ENCODE results near the gene CGREF1. TPM values are rescaled to one million over a fixed set of nuclear protein-coding genes. Genes with fewer than 3 reads are reported as not detected.
"Not testable (repeated sequence)": the region's sequence is repeated elsewhere in the genome, so short reads cannot be mapped to it uniquely, and the experiment has no call there.

The CGREF1 gene
- total RNA-seq, 4 donors from 2014 or later = 2.5 to 5.6 TPM; not detected in 2

DNA sequence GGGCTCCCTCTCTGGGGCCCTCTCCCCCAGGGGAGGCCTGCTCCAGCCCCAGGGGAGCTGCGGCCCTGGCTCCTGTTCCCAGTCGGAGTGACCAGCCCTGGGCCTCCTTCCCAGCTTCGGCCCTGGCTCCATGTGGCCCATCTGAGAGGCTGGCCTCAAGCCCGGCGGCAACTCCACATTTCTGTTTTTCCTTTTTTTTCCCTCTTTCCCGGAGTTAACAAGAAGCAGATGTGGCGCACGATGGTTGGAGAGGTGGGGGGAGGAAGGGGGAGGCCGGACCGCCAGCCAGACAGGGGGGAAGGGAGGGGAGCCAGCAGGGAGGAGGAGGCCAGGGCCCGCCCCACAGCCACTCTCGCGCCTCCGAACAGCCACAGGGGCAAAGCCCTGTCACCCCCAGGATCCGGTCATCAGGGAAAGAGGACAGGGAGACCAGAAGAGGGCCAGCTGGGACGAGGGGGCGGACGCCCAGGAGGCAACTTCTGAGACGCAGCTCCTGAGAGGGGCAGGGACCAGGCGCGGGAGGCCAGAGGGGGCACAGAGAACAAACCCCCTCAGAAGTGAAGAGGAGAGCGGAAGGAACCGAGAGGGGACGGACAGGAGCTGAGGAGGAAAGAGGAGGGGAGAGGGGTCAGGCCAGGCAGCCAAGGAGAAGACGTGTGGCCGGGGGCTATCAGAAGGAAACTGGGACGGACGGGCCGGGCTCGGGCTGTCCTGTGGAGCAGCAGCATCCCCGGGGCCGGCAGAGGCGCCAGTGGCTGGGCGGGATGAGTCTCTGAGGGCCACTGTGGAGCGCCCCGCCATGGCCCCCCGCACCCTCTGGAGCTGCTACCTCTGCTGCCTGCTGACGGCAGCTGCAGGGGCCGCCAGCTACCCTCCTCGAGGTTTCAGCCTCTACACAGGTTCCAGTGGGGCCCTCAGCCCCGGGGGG lies 40.4 kb downstream of the CGREF1 start, which contains the start of gene EMILIN1:
TSS of gene EMILIN1 (plus strand) at position 349 of the 928 bp plus-strand sequence. CDS start at position 800, 451 bp downstream.
- peak within 1 kb of the TSS; percentile 28 to 55 (median 42) for H3K4me3 ChIP-seq
- no peaks in the 10 kb centered on the region for H3K27me3 ChIP-seq
- TF ChIP-seq POLR2A (IDR thresholded peaks at IDR 0.05) (no peak), CTCF (IDR thresholded peaks at IDR 0.05) (no peak)
- DNase-seq = peak in 1 of 3 donors; percentile 75
- peak within 1 kb of the TSS; percentile 72 to 90 (median 86) for H3K27ac ChIP-seq
- H3K9me3 ChIP-seq = no peaks in the 10 kb centered on the region
- H3K4me1 ChIP-seq = peaks cover 3 to 64% (median 13%) of the 10 kb centered on the region in 4 donors
- H3K36me3 ChIP-seq = no peaks in the 10 kb centered on the region

DNA sequence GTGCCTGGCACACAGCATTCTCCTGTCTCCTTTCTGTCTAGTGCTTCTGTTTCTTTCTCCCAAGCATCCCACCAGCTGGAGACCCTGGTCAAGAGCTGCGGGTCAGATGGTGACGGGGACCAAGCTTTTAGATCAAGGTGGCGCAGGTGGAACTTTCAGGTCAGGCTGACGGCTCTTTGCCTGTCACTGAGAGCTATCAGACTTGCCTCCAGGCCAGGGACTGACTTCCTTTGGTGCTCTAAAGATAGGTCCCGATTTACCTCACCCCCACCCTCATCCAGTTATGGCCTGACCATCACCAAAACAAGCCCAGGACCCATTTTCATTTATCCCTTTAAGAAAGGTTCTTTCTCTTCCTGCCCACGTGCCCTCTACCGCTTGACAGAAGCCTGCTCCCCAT lies 41.7 kb downstream of the CGREF1 start:
- TF ChIP-seq CTCF (IDR thresholded peaks at IDR 0.05) (no peak), POLR2A (IDR thresholded peaks at IDR 0.05) (no peak)
- H3K4me3 ChIP-seq = no peak overlapping the region
- H3K4me1 ChIP-seq = peaks cover 3 to 54% (median 13%) of the 10 kb centered on the region in 4 donors
- no peaks in the 10 kb centered on the region for H3K27me3 ChIP-seq
- H3K27ac ChIP-seq = peak overlapping the region in 3 of 4 donors; percentile 10 to 90 (median 31)
- no peak for DNase-seq
- H3K9me3 ChIP-seq = no peaks in the 10 kb centered on the region
- H3K36me3 ChIP-seq = no peaks in the 10 kb centered on the region

DNA sequence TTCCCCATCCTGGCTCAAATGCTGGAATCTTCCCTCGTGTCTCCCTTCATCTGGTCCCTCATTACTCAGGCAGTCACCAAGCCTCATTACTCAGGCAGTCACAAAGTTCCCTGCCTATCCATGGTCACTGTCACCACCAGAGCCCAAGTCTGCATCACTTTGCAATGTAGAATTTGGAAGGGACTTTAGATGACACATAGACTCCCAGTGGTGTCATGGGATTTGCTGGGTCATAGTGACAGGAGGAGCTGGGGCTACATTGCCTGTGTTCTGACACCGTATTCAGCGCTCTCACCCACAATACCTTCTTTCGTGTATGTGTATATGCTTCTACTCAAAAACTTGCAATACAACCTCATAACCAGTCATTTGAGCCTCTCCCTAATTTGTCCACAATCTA lies 42.6 kb downstream of the CGREF1 start:
- H3K4me1 ChIP-seq = peaks cover 0 to 47% (median 9%) of the 10 kb centered on the region in 4 donors
- H3K9me3 ChIP-seq = no peaks in the 10 kb centered on the region
- DNase-seq = no peak
- H3K27ac ChIP-seq = peak overlapping the region in 3 of 4 donors; percentile 10 to 90 (median 58)
- H3K27me3 ChIP-seq = no peaks in the 10 kb centered on the region
- H3K4me3 ChIP-seq = no peak overlapping the region
- TF ChIP-seq CTCF (IDR thresholded peaks at IDR 0.05) (no peak), POLR2A (IDR thresholded peaks at IDR 0.05) (no peak)
- H3K36me3 ChIP-seq = no peaks in the 10 kb centered on the region

- H3K27me3 ChIP-seq, H3K4me3 ChIP-seq, H3K9me3 ChIP-seq, H3K36me3 ChIP-seq, DNase-seq: not testable (repeated sequence)
- peaks cover 0 to 42% (median 11%) of the 10 kb centered on the region in 4 donors for H3K4me1 ChIP-seq
- H3K27ac ChIP-seq = peak overlapping the region in 3 of 4 donors; percentile 48 to 88 (median 58)
These were observed 43.4 kb downstream of the CGREF1 start for GRCh38 chr2:27075566-27075871.

DNA sequence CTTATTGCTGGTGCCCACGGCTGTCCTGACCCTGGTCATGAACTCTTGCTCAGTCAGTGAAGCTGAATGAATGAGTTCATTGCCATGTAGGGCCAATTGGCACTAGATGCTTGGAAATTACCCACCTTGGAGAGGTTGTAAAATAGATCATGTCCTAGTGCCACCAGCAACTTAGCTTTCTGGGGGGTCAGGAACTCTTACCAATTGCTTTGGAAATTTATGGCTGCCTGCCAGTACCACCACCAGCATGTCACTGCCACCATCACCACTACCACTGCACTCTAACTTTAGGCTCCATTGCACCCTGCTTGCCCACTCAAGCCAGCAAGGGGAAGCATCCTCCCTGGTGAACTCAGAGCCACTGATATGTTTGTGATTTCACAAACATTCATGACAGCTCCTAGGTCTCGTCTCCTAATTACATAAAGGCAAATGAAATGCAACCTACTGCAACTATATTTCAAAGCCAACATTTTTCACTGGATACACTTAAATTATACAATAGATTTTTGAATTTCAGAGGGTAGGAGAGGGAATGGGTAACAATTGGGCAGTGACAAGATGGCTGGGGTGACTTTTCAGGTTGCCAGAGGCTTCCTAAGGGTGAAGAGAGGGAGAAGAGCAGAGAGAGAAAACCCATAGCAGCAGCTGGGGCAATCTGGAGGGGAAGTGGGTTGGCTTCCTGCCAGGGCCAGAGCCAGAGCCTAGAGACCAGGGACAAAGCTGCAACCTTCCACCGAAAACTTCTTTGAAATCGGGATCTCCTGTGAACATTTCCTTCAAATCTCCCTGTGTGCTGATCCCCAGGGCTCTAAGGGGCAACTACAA lies 44.0 kb downstream of the CGREF1 start:
- Histone ChIP-seq H3K36me3 (no peaks in the 10 kb centered on the region), H3K9me3 (no peaks in the 10 kb centered on the region), H3K27ac (peak overlapping the region; percentile 24 to 88 (median 53)), H3K27me3 (no peaks in the 10 kb centered on the region), H3K4me3 (no peak overlapping the region), H3K4me1 (peaks cover 0 to 43% (median 16%) of the 10 kb centered on the region in 4 donors)
- DNase-seq = peak in 2 of 3 donors; percentile 77 to 88
- TF ChIP-seq POLR2A (IDR thresholded peaks at IDR 0.05) (no peak), CTCF (IDR thresholded peaks at IDR 0.05) (no peak)
